ENCODE measurements around the gene KIAA1614. TPM values are rescaled to one million over a fixed set of nuclear protein-coding genes. Genes with fewer than 3 reads are reported as not detected.
A peak's percentile ranks its signal among the peaks of the same experiment; 100 is the strongest.

KIAA1614 gene
- total and polyA plus RNA-seq, 7 experiments from 2014 or later, result 0.03 to 0.31 (median 0.14) TPM; not detected in 1

GRCh38 chr1:180973369-180973768 lies 60.7 kb downstream of the KIAA1614 start:
- ATAC-seq, result no peak
- no peak overlapping the region for H3K27ac ChIP-seq (ENCODE audit: low read depth, low read length)
- H3K4me3 ChIP-seq (ENCODE audit: low read length), result no peak overlapping the region
- Mint-ChIP-seq H3K36me3 (peaks cover 10 to 60% (median 37%) of the 10 kb centered on the region in 5 donors), H3K27me3 (no peaks in the 10 kb centered on the region), H3K4me3 (no peak overlapping the region), H3K9me3 (no peaks in the 10 kb centered on the region), H3K27ac (no peak overlapping the region), H3K4me1 (peaks cover 21 to 37% (median 29%) of the 10 kb centered on the region in 7 donors)
- ChIA-PET POLR2A (no interaction called here), CTCF (no interaction called here)
- DNase-seq, result no peak
- peaks cover 0 to 77% (median 6%) of the 10 kb centered on the region in 3 experiments for H3K36me3 ChIP-seq (ENCODE audit: control insufficient read depth in 2 of 3, insufficient read depth in 3 of 3, low read length in 3 of 3)
- peaks cover 0 to 4% of the 10 kb centered on the region in 2 donors for H3K4me1 ChIP-seq (ENCODE audit: control insufficient read depth in 2 of 2, insufficient read depth in 2 of 2, low read length in 2 of 2)
- H3K9me3 ChIP-seq (ENCODE audit: control insufficient read depth in 2 of 3, low read length in 3 of 3), result no peaks in the 10 kb centered on the region
- no peaks in the 10 kb centered on the region for H3K27me3 ChIP-seq (ENCODE audit: control insufficient read depth in 2 of 2, insufficient read depth in 2 of 2, low read length in 2 of 2)
- intact Hi-C loops (cut with micrococcal nuclease), result no loop called here

- Histone ChIP-seq H3K4me3 (ENCODE audit: low read length) (no peak overlapping the region), H3K36me3 (ENCODE audit: control insufficient read depth in 2 of 3, insufficient read depth in 3 of 3, low read length in 3 of 3) (peaks cover 0 to 82% (median 6%) of the 10 kb centered on the region in 3 experiments), H3K4me1 (ENCODE audit: control insufficient read depth in 2 of 2, insufficient read depth in 2 of 2, low read length in 2 of 2) (peaks cover 0 to 4% of the 10 kb centered on the region in 2 donors), H3K9me3 (ENCODE audit: control insufficient read depth in 2 of 3, low read length in 3 of 3) (no peaks in the 10 kb centered on the region), H3K27me3 (ENCODE audit: control insufficient read depth in 2 of 2, insufficient read depth in 2 of 2, low read length in 2 of 2) (no peaks in the 10 kb centered on the region), H3K27ac (ENCODE audit: low read depth, low read length) (no peak overlapping the region)
- Mint-ChIP-seq H3K27me3 (no peaks in the 10 kb centered on the region), H3K9me3 (no peaks in the 10 kb centered on the region), H3K4me3 (no peak overlapping the region), H3K27ac (no peak overlapping the region), H3K36me3 (peaks cover 10 to 58% (median 44%) of the 10 kb centered on the region in 5 donors), H3K4me1 (peaks cover 21 to 36% (median 32%) of the 10 kb centered on the region in 7 donors)
- POLR2A ChIA-PET, result no interaction called here
- DNase-seq, result no peak
- CTCF ChIA-PET, result no interaction called here
- intact Hi-C loops (cut with micrococcal nuclease), result no loop called here
- no peak for ATAC-seq
These were observed 61.5 kb downstream of the KIAA1614 start for GRCh38 chr1:180974236-180974635.

- DNase-seq (no peak), ATAC-seq (no peak)
- Histone ChIP-seq H3K9me3 (ENCODE audit: control insufficient read depth in 2 of 3, low read length in 3 of 3) (no peaks in the 10 kb centered on the region), H3K36me3 (ENCODE audit: control insufficient read depth in 2 of 3, insufficient read depth in 3 of 3, low read length in 3 of 3) (peaks cover 0 to 69% (median 6%) of the 10 kb centered on the region in 3 experiments), H3K27ac (ENCODE audit: low read depth, low read length) (no peak overlapping the region), H3K4me3 (ENCODE audit: low read length) (no peak overlapping the region), H3K4me1 (ENCODE audit: control insufficient read depth in 2 of 2, insufficient read depth in 2 of 2, low read length in 2 of 2) (peaks cover 0 to 4% of the 10 kb centered on the region in 2 donors), H3K27me3 (ENCODE audit: control insufficient read depth in 2 of 2, insufficient read depth in 2 of 2, low read length in 2 of 2) (no peaks in the 10 kb centered on the region)
- Mint-ChIP-seq H3K27ac (peak overlapping the region in 2 of 9 donors; percentile 3 to 19), H3K27me3 (no peaks in the 10 kb centered on the region), H3K36me3 (peaks cover 5 to 63% (median 41%) of the 10 kb centered on the region in 5 donors), H3K4me3 (peak overlapping the region in 1 of 10 donors; percentile 6), H3K4me1 (peaks cover 20 to 42% (median 31%) of the 10 kb centered on the region in 7 donors), H3K9me3 (no peaks in the 10 kb centered on the region)
- ChIA-PET CTCF (no interaction called here), POLR2A (interaction anchor here (0.7 kb wide), 1 partner anchor 26 kb away, joined by 4 read pairs; no protein-coding TSS in a partner anchor)
- intact Hi-C loops (cut with micrococcal nuclease), result no loop called here
These were observed 62.9 kb downstream of the KIAA1614 start for GRCh38 chr1:180975551-180975950.

GRCh38 chr1:180976191-180976590 lies 63.5 kb downstream of the KIAA1614 start:
- ATAC-seq, result no peak
- CTCF ChIA-PET, result no interaction called here
- Mint-ChIP-seq H3K36me3 (peaks cover 0 to 56% (median 35%) of the 10 kb centered on the region in 5 donors), H3K4me1 (peaks cover 23 to 49% (median 34%) of the 10 kb centered on the region in 7 donors), H3K9me3 (no peaks in the 10 kb centered on the region), H3K4me3 (peak overlapping the region in 1 of 10 donors; percentile 16), H3K27ac (peak overlapping the region in 1 of 9 donors; percentile 76), H3K27me3 (no peaks in the 10 kb centered on the region)
- Histone ChIP-seq H3K9me3 (ENCODE audit: control insufficient read depth in 2 of 3, low read length in 3 of 3) (no peaks in the 10 kb centered on the region), H3K27me3 (ENCODE audit: control insufficient read depth in 2 of 2, insufficient read depth in 2 of 2, low read length in 2 of 2) (no peaks in the 10 kb centered on the region), H3K4me3 (ENCODE audit: low read length) (no peak overlapping the region), H3K36me3 (ENCODE audit: control insufficient read depth in 2 of 3, insufficient read depth in 3 of 3, low read length in 3 of 3) (peaks cover 0 to 63% (median 6%) of the 10 kb centered on the region in 3 experiments), H3K4me1 (ENCODE audit: control insufficient read depth in 2 of 2, insufficient read depth in 2 of 2, low read length in 2 of 2) (peaks cover 0 to 4% of the 10 kb centered on the region in 2 donors), H3K27ac (ENCODE audit: low read depth, low read length) (no peak overlapping the region)
- POLR2A ChIA-PET, result interaction anchor here (0.7 kb wide), 1 partner anchor 27 kb away, joined by 4 read pairs; no protein-coding TSS in a partner anchor
- intact Hi-C loops (cut with micrococcal nuclease), result no loop called here
- DNase-seq, result no peak

GRCh38 chr1:180976732-180977357 lies 64.1 kb downstream of the KIAA1614 start:
- H3K4me1 Mint-ChIP-seq, result peaks cover 26 to 55% (median 41%) of the 10 kb centered on the region in 7 donors
- H3K4me3 Mint-ChIP-seq, result no peak overlapping the region
- DNase-seq, result no peak
- no peaks in the 10 kb centered on the region for H3K9me3 Mint-ChIP-seq
- CTCF ChIA-PET, result no interaction called here
- Histone ChIP-seq H3K36me3 (ENCODE audit: control insufficient read depth in 2 of 3, insufficient read depth in 3 of 3, low read length in 3 of 3) (peaks cover 0 to 56% (median 6%) of the 10 kb centered on the region in 3 experiments), H3K27ac (ENCODE audit: low read depth, low read length) (no peak overlapping the region), H3K9me3 (ENCODE audit: control insufficient read depth in 2 of 3, low read length in 3 of 3) (no peaks in the 10 kb centered on the region), H3K4me1 (ENCODE audit: control insufficient read depth in 2 of 2, insufficient read depth in 2 of 2, low read length in 2 of 2) (peaks cover 4 to 11% of the 10 kb centered on the region in 2 donors), H3K4me3 (ENCODE audit: low read length) (no peak overlapping the region), H3K27me3 (ENCODE audit: control insufficient read depth in 2 of 2, insufficient read depth in 2 of 2, low read length in 2 of 2) (no peaks in the 10 kb centered on the region)
- intact Hi-C loops (cut with micrococcal nuclease), result no loop called here
- H3K27me3 Mint-ChIP-seq, result no peaks in the 10 kb centered on the region
- no peak for ATAC-seq
- POLR2A ChIA-PET, result no interaction called here
- H3K36me3 Mint-ChIP-seq, result peaks cover 3 to 54% (median 33%) of the 10 kb centered on the region in 5 donors
- H3K27ac Mint-ChIP-seq, result no peak overlapping the region

GRCh38 chr1:180981596-180982387 lies 69.1 kb downstream of the KIAA1614 start:
- peaks cover 1 to 36% (median 6%) of the 10 kb centered on the region in 3 experiments for H3K36me3 ChIP-seq (ENCODE audit: control insufficient read depth in 2 of 3, insufficient read depth in 3 of 3, low read length in 3 of 3)
- POLR2A ChIA-PET, result interaction anchor here (1.2 kb wide), 1 partner anchor 15 kb away, joined by 3 read pairs; no protein-coding TSS in a partner anchor

More at GRCh38 chr1:180981596-180982387, 69.1 kb downstream of the KIAA1614 start:
- Histone ChIP-seq H3K9me3 (ENCODE audit: control insufficient read depth in 2 of 3, low read length in 3 of 3) (no peaks in the 10 kb centered on the region), H3K27me3 (ENCODE audit: control insufficient read depth in 2 of 2, insufficient read depth in 2 of 2, low read length in 2 of 2) (no peaks in the 10 kb centered on the region), H3K4me1 (ENCODE audit: control insufficient read depth in 2 of 2, insufficient read depth in 2 of 2, low read length in 2 of 2) (peaks cover 5 to 11% of the 10 kb centered on the region in 2 donors), H3K4me3 (ENCODE audit: low read length) (no peak overlapping the region), H3K27ac (ENCODE audit: low read depth, low read length) (peak overlapping the region; percentile 34)
- Mint-ChIP-seq H3K36me3 (peaks cover 11 to 45% (median 30%) of the 10 kb centered on the region in 5 donors), H3K9me3 (no peaks in the 10 kb centered on the region), H3K27me3 (no peaks in the 10 kb centered on the region), H3K4me3 (peak overlapping the region in 9 of 10 donors; percentile 15 to 79 (median 34)), H3K4me1 (peaks cover 12 to 45% (median 30%) of the 10 kb centered on the region in 7 donors), H3K27ac (peak overlapping the region; percentile 22 to 78 (median 65))
- intact Hi-C loops (cut with micrococcal nuclease), result loop anchor here (1.0 to 10.0 kb wide), 5 partner anchors 41 to 186 kb away; partner anchors contain the start of gene STX6 (in 2 of the 2)
- peak in 8 of 9 donors; percentile 32 to 62 (median 55) for DNase-seq
- CTCF ChIA-PET, result no interaction called here
- peak; percentile 85 for ATAC-seq

Measured in naive thymus-derived CD4-positive, alpha-beta T cell (primary cell).